ENCODE measurements around the gene TMEM247. TPM values are rescaled to one million over a fixed set of nuclear protein-coding genes. Genes with fewer than 3 reads are reported as not detected.

The TMEM247 gene
- polyA plus RNA-seq, 1 of the 3 experiments (the other 2 are of a cell fraction) = not detected

GRCh38 chr2:46519265-46519664 lies 39.9 kb downstream of the TMEM247 start:
- TF ChIP-seq YY1 (IDR thresholded peaks at IDR 0.05; ENCODE audit: low read depth) = no peak
- peaks cover 35% of the 10 kb centered on the region for H3K9me3 ChIP-seq
- no peaks in the 10 kb centered on the region for H3F3A ChIP-seq (replicated peaks; ENCODE audit: insufficient read depth)
- H4K20me1 ChIP-seq (ENCODE audit: insufficient read depth) = no peaks in the 10 kb centered on the region
- WGBS (ENCODE audit: low lambda C conversion rate) = 79% methylated on average over 7 of the region's 7 CpGs
- no peak for DNase-seq
- H2AFZ ChIP-seq (ENCODE audit: low read depth) = no peak overlapping the region
- ChIA-PET CTCF (interaction anchor here (0.9 to 1.0 kb wide), 2 partner anchors 22 to 131 kb away, joined by 3 read pairs; no protein-coding TSS in a partner anchor), POLR2A (no interaction called here)
- no peaks in the 10 kb centered on the region for H3K79me2 ChIP-seq (ENCODE audit: insufficient read depth)
- no peak overlapping the region for H3K27ac ChIP-seq (ENCODE audit: low read depth in 2 of 2, low read length in 1 of 2)
- H3K4me1 ChIP-seq (ENCODE audit: control insufficient read depth in 1 of 2, insufficient read depth in 2 of 2, low read depth in 1 of 2, low read length in 1 of 2) = peaks cover 0 to 4% of the 10 kb centered on the region in 2 experiments; a peak in 1 of 4 replicates
- no peak overlapping the region for H3K9ac ChIP-seq
- no peaks in the 10 kb centered on the region for H3K27me3 ChIP-seq (ENCODE audit: insufficient read depth)
- H3K4me2 ChIP-seq = no peak overlapping the region
- H3K4me3 ChIP-seq (ENCODE audit: low read depth in 2 of 2, low read length in 1 of 2) = no peak overlapping the region
- H3K9me2 ChIP-seq = no peaks in the 10 kb centered on the region
- peaks cover 0 to 9% of the 10 kb centered on the region in 2 experiments for H3K36me3 ChIP-seq (replicated peaks in 1 of 2; ENCODE audit: control insufficient read depth in 1 of 2, insufficient read depth in 2 of 2, low read length in 1 of 2)

GRCh38 chr2:46520130-46520711 lies 40.9 kb downstream of the TMEM247 start:
- Histone ChIP-seq H3K9me3 (peaks cover 26% of the 10 kb centered on the region), H3K27ac (ENCODE audit: low read depth in 2 of 2, low read length in 1 of 2) (no peak overlapping the region), H3K4me2 (no peak overlapping the region), H3K4me3 (ENCODE audit: low read depth in 2 of 2, low read length in 1 of 2) (no peak overlapping the region), H2AFZ (ENCODE audit: low read depth) (no peak overlapping the region), H3K36me3 (replicated peaks in 1 of 2; ENCODE audit: control insufficient read depth in 1 of 2, insufficient read depth in 2 of 2, low read length in 1 of 2) (no peaks in the 10 kb centered on the region), H3K9ac (no peak overlapping the region), H3K9me2 (no peaks in the 10 kb centered on the region), H3K4me1 (ENCODE audit: control insufficient read depth in 1 of 2, insufficient read depth in 2 of 2, low read depth in 1 of 2, low read length in 1 of 2) (peaks cover 0 to 4% of the 10 kb centered on the region in 2 experiments; a peak in 1 of 4 replicates), H4K20me1 (ENCODE audit: insufficient read depth) (no peaks in the 10 kb centered on the region), H3K79me2 (ENCODE audit: insufficient read depth) (no peaks in the 10 kb centered on the region), H3F3A (replicated peaks; ENCODE audit: insufficient read depth) (no peaks in the 10 kb centered on the region), H3K27me3 (ENCODE audit: insufficient read depth) (no peaks in the 10 kb centered on the region)
- 85% methylated on average over 10 of the region's 10 CpGs for WGBS (ENCODE audit: low lambda C conversion rate)
- no peak for DNase-seq
- POLR2A ChIA-PET = no interaction called here
- TF ChIP-seq GABPA (IDR thresholded peaks at IDR 0.05; ENCODE audit: low read depth) (no peak), RAD21 (IDR thresholded peaks at IDR 0.05; ENCODE audit: low read length) (no peak), USF2 (IDR thresholded peaks at IDR 0.05; ENCODE audit: borderline replicate concordance, low read depth, low read length) (no peak), ZBTB33 (IDR thresholded peaks at IDR 0.05; ENCODE audit: borderline replicate concordance, low read depth) (no peak), POLR2AphosphoS5 (IDR thresholded peaks at IDR 0.05; ENCODE audit: low read depth, low read length) (no peak), NFIC (IDR thresholded peaks at IDR 0.05; ENCODE audit: borderline replicate concordance) (no peak), TAF1 (IDR thresholded peaks at IDR 0.05; ENCODE audit: borderline replicate concordance, low read depth, low read length) (no peak), CTCF (IDR thresholded peaks at IDR 0.05) (no peak), GATA2 (CRISPR knock-in tag; IDR thresholded peaks at IDR 0.05) (no peak), REST (IDR thresholded peaks at IDR 0.05; ENCODE audit: low read depth, low read length) (no peak), NRF1 (IDR thresholded peaks at IDR 0.05; ENCODE audit: low read depth, low read length) (no peak), TEAD4 (IDR thresholded peaks at IDR 0.05; ENCODE audit: borderline replicate concordance, insufficient read depth) (no peak)
- CTCF ChIA-PET = interaction anchor here (0.8 to 1.1 kb wide), 4 partner anchors 9 to 130 kb away, joined by 3 to 4 read pairs (median 3); no protein-coding TSS in a partner anchor

Data from SK-N-SH (cell line).